Gastrocnemius medialis (tissue), 4 donors: ENCODE results near the gene EGFR. TPM values are rescaled to one million over a fixed set of nuclear protein-coding genes. Genes with fewer than 3 reads are reported as not detected.
A peak's percentile ranks its signal among the peaks of the same experiment; 100 is the strongest.

Experiments used
- ATAC-seq, 2 donors: fragments of 150-250 bp; one replicate each; pipeline ENCODE4 v1.9.1; 2016
- DNase-seq, 2 donors: peaks; one replicate each; pipeline ENCODE4 v3.0.0-alpha.2; 2019
- H3K27ac ChIP-seq, 4 donors: fragments of 200-600 bp; sonication (generic); 1 replicate in 1 of 4; 2 replicates in 3 of 4; pipeline ENCODE4 v1.5.1; 2016 to 2018; ENCODE audit warnings: mild to moderate bottlenecking in 2 of 4, moderate library complexity in 1 of 4
- H3K27me3 ChIP-seq, 3 donors: fragments of 200-600 bp; sonication (generic) in 2 of 3; 1 replicate in 1 of 3; 2 replicates in 2 of 3; pipeline versions ENCODE4 v1.5.1 to v1.6.0; 2016 to 2019; ENCODE audit warnings: mild to moderate bottlenecking in 1 of 3, moderate library complexity in 1 of 3
- H3K36me3 ChIP-seq, 2 donors: fragments of 200-600 bp; sonication (generic) in 1 of 2; one replicate each; pipeline ENCODE4 v1.5.1; 2017 to 2018
- H3K4me1 ChIP-seq, 2 donors: fragments of 200-600 bp; sonication (generic) in 1 of 2; one replicate each; pipeline ENCODE4 v1.5.1; 2016 to 2017; ENCODE audit warnings: mild to moderate bottlenecking in 2 of 2
- H3K4me3 ChIP-seq, 4 donors: fragments of 200-600 bp; sonication (generic) in 3 of 4; 1 replicate in 1 of 4; 2 replicates in 3 of 4; pipeline ENCODE4 v1.5.1; 2016 to 2019; ENCODE audit warnings: mild to moderate bottlenecking in 2 of 4
- H3K9me3 ChIP-seq, 3 donors: fragments of 200-600 bp; sonication (generic) in 2 of 3; 1 replicate in 1 of 3; 2 replicates in 2 of 3; pipeline ENCODE4 v1.5.1; 2016 to 2019
- POLR2A ChIP-seq, 2 donors: fragments of 450-650 bp; IDR thresholded peaks; one replicate each; pipeline ENCODE4 v1.6.1; 2017; ENCODE audit warnings: antibody characterized with exemption in 2 of 2, mild to moderate bottlenecking in 2 of 2, moderate library complexity in 2 of 2
- in situ Hi-C, 4 donors: fragments of 200-750 bp; cut with MboI; loops; one replicate each; pipeline versions ENCODE4 v1.15.0 to v1.8.0; 2017; ENCODE audit warnings: low sequenced_read_pairs in 4 of 4
- intact Hi-C: fragments of 100-400 bp; cut with DNase I; formaldehyde crosslinking; loops from one replicate; pipeline ENCODE4 v1.15.1; 2023; ENCODE audit warnings: low total_unique reads
- total RNA-seq, 4 donors: library from RNA; depleted of rRNA; stranded (reverse); fragments of >200 nt; gene quantifications; one replicate each; pipeline versions ENCODE4 v1.1.0 to v1.2.3, GENCODE V29; 2016
- TF ChIP-seq, protein P1 (sequence below), 5 experiments: fragments of 450-650 bp in 3 of 5; fragments of 200-600 bp in 2 of 5; sonication (generic) in 2 of 5; IDR thresholded peaks in 4 of 5; conservative IDR thresholded peaks in 1 of 5; 1 replicate in 4 of 5; 2 replicates in 1 of 5; pipeline ENCODE4 v1.5.1; 2016 to 2019; ENCODE audit warnings: antibody characterized with exemption in 5 of 5, mild to moderate bottlenecking in 3 of 5, moderate library complexity in 3 of 5

EGFR gene
- total RNA-seq, 4 donors from 2014 or later, result 28.0 to 34.8 (median 29.4) TPM

DNA sequence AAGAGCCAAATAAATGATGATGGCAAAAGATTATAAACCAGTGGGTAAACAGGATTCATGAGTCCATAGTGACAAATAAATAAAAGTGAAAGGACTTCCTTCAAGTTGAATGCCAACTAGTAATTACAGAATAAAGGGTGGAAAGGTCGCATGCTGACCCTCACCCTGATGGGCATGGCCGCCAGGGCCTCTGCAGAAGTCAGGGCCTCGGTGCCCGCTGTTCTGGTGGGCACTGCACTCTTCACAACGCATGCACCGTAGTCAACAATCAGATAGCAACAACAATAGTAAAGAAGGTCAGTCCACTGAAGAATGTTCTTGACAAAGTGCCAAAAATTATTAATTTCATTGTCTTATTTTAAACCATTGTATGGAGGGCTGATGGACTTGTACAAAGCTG lies 223.1 kb downstream of the EGFR start:
- no peak overlapping the region for H3K27ac ChIP-seq
- H3K27me3 ChIP-seq, result no peaks in the 10 kb centered on the region
- H3K4me1 ChIP-seq, result no peaks in the 10 kb centered on the region
- no peak for DNase-seq
- no peak for ATAC-seq
- no peaks in the 10 kb centered on the region for H3K9me3 ChIP-seq
- TF ChIP-seq, protein P1, sequence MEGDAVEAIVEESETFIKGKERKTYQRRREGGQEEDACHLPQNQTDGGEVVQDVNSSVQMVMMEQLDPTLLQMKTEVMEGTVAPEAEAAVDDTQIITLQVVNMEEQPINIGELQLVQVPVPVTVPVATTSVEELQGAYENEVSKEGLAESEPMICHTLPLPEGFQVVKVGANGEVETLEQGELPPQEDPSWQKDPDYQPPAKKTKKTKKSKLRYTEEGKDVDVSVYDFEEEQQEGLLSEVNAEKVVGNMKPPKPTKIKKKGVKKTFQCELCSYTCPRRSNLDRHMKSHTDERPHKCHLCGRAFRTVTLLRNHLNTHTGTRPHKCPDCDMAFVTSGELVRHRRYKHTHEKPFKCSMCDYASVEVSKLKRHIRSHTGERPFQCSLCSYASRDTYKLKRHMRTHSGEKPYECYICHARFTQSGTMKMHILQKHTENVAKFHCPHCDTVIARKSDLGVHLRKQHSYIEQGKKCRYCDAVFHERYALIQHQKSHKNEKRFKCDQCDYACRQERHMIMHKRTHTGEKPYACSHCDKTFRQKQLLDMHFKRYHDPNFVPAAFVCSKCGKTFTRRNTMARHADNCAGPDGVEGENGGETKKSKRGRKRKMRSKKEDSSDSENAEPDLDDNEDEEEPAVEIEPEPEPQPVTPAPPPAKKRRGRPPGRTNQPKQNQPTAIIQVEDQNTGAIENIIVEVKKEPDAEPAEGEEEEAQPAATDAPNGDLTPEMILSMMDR (IDR thresholded peaks at IDR 0.05 in 4 of 5, conservative IDR thresholded peaks at IDR 0.05 in 1 of 5), result no peak
- no peak for TF ChIP-seq POLR2A (IDR thresholded peaks at IDR 0.05)
- intact Hi-C loops (no loop called here), in situ Hi-C loops (no loop called here)
- no peaks in the 10 kb centered on the region for H3K36me3 ChIP-seq
- H3K4me3 ChIP-seq, result no peak overlapping the region

- H3K27me3 ChIP-seq, result no peaks in the 10 kb centered on the region
- TF ChIP-seq, protein P1 (IDR thresholded peaks at IDR 0.05 in 4 of 5, conservative IDR thresholded peaks at IDR 0.05 in 1 of 5), result no peak
- TF ChIP-seq POLR2A (IDR thresholded peaks at IDR 0.05), result no peak
- ATAC-seq, result no peak
- DNase-seq, result no peak
- in situ Hi-C loops, result no loop called here
- H3K4me3 ChIP-seq, result no peak overlapping the region
- H3K27ac ChIP-seq, result no peak overlapping the region
- no peaks in the 10 kb centered on the region for H3K9me3 ChIP-seq
- intact Hi-C loops, result no loop called here
- H3K36me3 ChIP-seq, result no peaks in the 10 kb centered on the region
- H3K4me1 ChIP-seq, result no peaks in the 10 kb centered on the region
Observed at GRCh38 chr7:55242613-55243012, 223.8 kb downstream of the EGFR start.

- no peaks in the 10 kb centered on the region for H3K9me3 ChIP-seq
- TF ChIP-seq, protein P1 (IDR thresholded peaks at IDR 0.05 in 4 of 5, conservative IDR thresholded peaks at IDR 0.05 in 1 of 5), result no peak
- no peak for TF ChIP-seq POLR2A (IDR thresholded peaks at IDR 0.05)
- intact Hi-C loops, result no loop called here
- no peaks in the 10 kb centered on the region for H3K27me3 ChIP-seq
- H3K4me1 ChIP-seq, result no peaks in the 10 kb centered on the region
- H3K36me3 ChIP-seq, result no peaks in the 10 kb centered on the region
- no peak overlapping the region for H3K4me3 ChIP-seq
- in situ Hi-C loops, result no loop called here
- ATAC-seq (no peak), DNase-seq (no peak)
- H3K27ac ChIP-seq, result no peak overlapping the region
Observed at GRCh38 chr7:55244006-55244745, 225.4 kb downstream of the EGFR start.

DNA sequence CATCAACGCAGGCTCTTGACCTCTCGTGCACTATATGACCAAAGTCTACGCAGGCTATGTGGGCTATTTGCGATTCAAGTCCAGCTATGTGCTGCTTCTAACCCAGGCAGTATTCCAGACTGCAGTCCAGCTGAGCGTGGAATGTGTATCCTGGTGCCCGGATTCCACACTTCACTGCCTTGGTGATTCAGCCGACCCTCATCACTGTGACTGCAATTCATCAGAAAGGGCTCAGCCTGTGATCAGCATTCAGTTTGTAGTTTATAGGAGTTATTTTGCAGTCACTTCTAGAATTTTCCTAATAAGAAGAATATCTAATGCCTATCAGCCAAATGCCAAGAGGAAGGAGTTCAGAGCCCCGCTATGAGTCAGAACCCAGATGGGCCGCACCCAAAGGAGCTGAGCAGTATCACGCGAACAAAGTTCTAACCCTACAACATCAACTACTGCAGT lies 226.5 kb downstream of the EGFR start:
- intact Hi-C loops, result no loop called here

More for the DNA sequence above, 226.5 kb downstream of the EGFR start:
- no peak overlapping the region for H3K4me3 ChIP-seq
- no peak overlapping the region for H3K27ac ChIP-seq
- DNase-seq, result peak in 1 of 2 donors; percentile 29
- H3K27me3 ChIP-seq, result no peaks in the 10 kb centered on the region
- H3K36me3 ChIP-seq, result no peaks in the 10 kb centered on the region
- in situ Hi-C loops, result no loop called here
- ATAC-seq, result peak in 1 of 2 donors; percentile 21
- no peaks in the 10 kb centered on the region for H3K9me3 ChIP-seq
- no peak for TF ChIP-seq POLR2A (IDR thresholded peaks at IDR 0.05)
- TF ChIP-seq, protein P1 (IDR thresholded peaks at IDR 0.05 in 4 of 5, conservative IDR thresholded peaks at IDR 0.05 in 1 of 5), result no peak
- no peaks in the 10 kb centered on the region for H3K4me1 ChIP-seq
